Type B pancreatic cell (in vitro differentiated cells): ENCODE measurements around the gene HACD4. TPM values are rescaled to one million over a fixed set of nuclear protein-coding genes. Genes with fewer than 3 reads are reported as not detected.

ENCODE experiments used
- DNase-seq: peaks from one replicate; pipeline ENCODE4 v3.0.0; 2021; ENCODE audit warnings: mixed read lengths; ENCODE audit not compliant: unreplicated experiment; ENCODE audit errors: extremely low spot score
- H3K27ac Mint-ChIP-seq: 2 replicates; pipeline ENCODE4 v1.8.0; 2021; ENCODE audit warnings: mild to moderate bottlenecking, mixed read lengths
- H3K27me3 Mint-ChIP-seq: 2 replicates; pipeline ENCODE4 v1.8.0; 2021; ENCODE audit warnings: mixed read lengths
- H3K36me3 Mint-ChIP-seq: 2 replicates; pipeline ENCODE4 v1.8.0; 2021; ENCODE audit warnings: mixed read lengths
- H3K4me1 Mint-ChIP-seq: one replicate; pipeline ENCODE4 v1.8.0; 2021; ENCODE audit warnings: mixed read lengths; ENCODE audit not compliant: unreplicated experiment
- H3K4me3 Mint-ChIP-seq: 2 replicates; pipeline ENCODE4 v1.8.0; 2021; ENCODE audit warnings: mild to moderate bottlenecking, mixed read lengths
- H3K9me3 Mint-ChIP-seq: 2 replicates; pipeline ENCODE4 v1.8.0; 2021; ENCODE audit warnings: mixed read lengths
- CTCF ChIP-seq: fragments of 200-600 bp; sonication (generic); conservative IDR thresholded peaks from 2 replicates; pipeline ENCODE4 v1.5.0; 2021; ENCODE audit warnings: antibody characterized with exemption, mild to moderate bottlenecking
- total RNA-seq: library from RNA; stranded (reverse); gene quantifications from 2 replicates; pipeline ENCODE4 v1.2.1, GENCODE V29; 2021; ENCODE audit warnings: low replicate concordance

The HACD4 gene
- total RNA-seq, 1 donor from 2014 or later = 0.72 TPM

- Mint-ChIP-seq H3K36me3 (no peaks in the 10 kb centered on the region), H3K4me3 (no peak overlapping the region), H3K27me3 (no peaks in the 10 kb centered on the region), H3K4me1 (no peaks in the 10 kb centered on the region), H3K27ac (no peak overlapping the region), H3K9me3 (no peaks in the 10 kb centered on the region)
- DNase-seq = no peak
- TF ChIP-seq CTCF = no peak
Measured at GRCh38 chr9:21070906-21071305, 39.5 kb upstream of the HACD4 start.

- no peak overlapping the region for H3K27ac Mint-ChIP-seq
- H3K36me3 Mint-ChIP-seq = no peaks in the 10 kb centered on the region
- DNase-seq = no peak
- no peak overlapping the region for H3K4me3 Mint-ChIP-seq
- no peaks in the 10 kb centered on the region for H3K9me3 Mint-ChIP-seq
- H3K4me1 Mint-ChIP-seq = no peaks in the 10 kb centered on the region
- H3K27me3 Mint-ChIP-seq = no peaks in the 10 kb centered on the region
- TF ChIP-seq CTCF = peak; percentile 58
Measured at GRCh38 chr9:21070171-21070571, 38.7 kb upstream of the HACD4 start.

GRCh38 chr9:21060919-21061561 lies 29.6 kb upstream of the HACD4 start:
- Mint-ChIP-seq H3K4me3 (no peak overlapping the region), H3K27me3 (no peaks in the 10 kb centered on the region), H3K27ac (no peak overlapping the region), H3K36me3 (no peaks in the 10 kb centered on the region), H3K9me3 (no peaks in the 10 kb centered on the region), H3K4me1 (peaks cover 15% of the 10 kb centered on the region)
- DNase-seq = no peak
- no peak for TF ChIP-seq CTCF

GRCh38 chr9:21056931-21057330 lies 25.5 kb upstream of the HACD4 start:
- no peak for TF ChIP-seq CTCF
- Mint-ChIP-seq H3K36me3 (no peaks in the 10 kb centered on the region), H3K4me1 (peaks cover 15% of the 10 kb centered on the region), H3K27me3 (no peaks in the 10 kb centered on the region), H3K9me3 (no peaks in the 10 kb centered on the region), H3K4me3 (no peak overlapping the region), H3K27ac (no peak overlapping the region)
- DNase-seq = no peak

GRCh38 chr9:21053851-21054250 lies 22.4 kb upstream of the HACD4 start:
- no peaks in the 10 kb centered on the region for H3K4me1 Mint-ChIP-seq
- no peak for TF ChIP-seq CTCF
- no peaks in the 10 kb centered on the region for H3K27me3 Mint-ChIP-seq
- H3K36me3 Mint-ChIP-seq = no peaks in the 10 kb centered on the region
- no peak overlapping the region for H3K27ac Mint-ChIP-seq
- H3K9me3 Mint-ChIP-seq = no peaks in the 10 kb centered on the region
- DNase-seq = no peak
- H3K4me3 Mint-ChIP-seq = no peak overlapping the region

- H3K4me1 Mint-ChIP-seq = no peaks in the 10 kb centered on the region
- H3K27ac Mint-ChIP-seq = no peak overlapping the region
- H3K36me3 Mint-ChIP-seq = no peaks in the 10 kb centered on the region
- TF ChIP-seq CTCF = no peak
- H3K4me3 Mint-ChIP-seq = no peak overlapping the region
- no peaks in the 10 kb centered on the region for H3K27me3 Mint-ChIP-seq
- H3K9me3 Mint-ChIP-seq = no peaks in the 10 kb centered on the region
- DNase-seq = no peak
Measured at GRCh38 chr9:21047281-21047691, 15.8 kb upstream of the HACD4 start.
